DND-41 (cell line): ENCODE results near the gene TMEM38A.

Experiments used
- CTCF ChIP-seq: IDR thresholded peaks from 2 replicates; pipeline ENCODE4 v1.5.1; 2012; ENCODE audit warnings: borderline replicate concordance, low read length, moderate library complexity, mild to moderate bottlenecking; ENCODE audit not compliant: poor library complexity, severe bottlenecking; ENCODE audit errors: extremely low read depth
- EZH2 ChIP-seq: IDR thresholded peaks from 3 replicates; pipeline ENCODE4 v1.6.1; 2012; ENCODE audit warnings: borderline replicate concordance, low read depth, mild to moderate bottlenecking, moderate library complexity, low read length, inconsistent platforms; ENCODE audit not compliant: severe bottlenecking

GRCh38 chr19:16626796-16627192 lies 34.1 kb upstream of the TMEM38A start:
- no peak for TF ChIP-seq CTCF
- no peak for TF ChIP-seq EZH2
